SH-SY5Y (cell line): Measurements from ENCODE around the gene KIAA1958.

ENCODE experiments used
- GATA2 ChIP-seq: IDR thresholded peaks from 2 replicates; pipeline ENCODE4 v1.6.1; 2011; ENCODE audit warnings: mild to moderate bottlenecking, low read depth, low read length
- GATA3 ChIP-seq: IDR thresholded peaks from 2 replicates; pipeline ENCODE4 v1.6.1; 2011; ENCODE audit warnings: low read depth, mild to moderate bottlenecking, low read length, moderate library complexity

DNA sequence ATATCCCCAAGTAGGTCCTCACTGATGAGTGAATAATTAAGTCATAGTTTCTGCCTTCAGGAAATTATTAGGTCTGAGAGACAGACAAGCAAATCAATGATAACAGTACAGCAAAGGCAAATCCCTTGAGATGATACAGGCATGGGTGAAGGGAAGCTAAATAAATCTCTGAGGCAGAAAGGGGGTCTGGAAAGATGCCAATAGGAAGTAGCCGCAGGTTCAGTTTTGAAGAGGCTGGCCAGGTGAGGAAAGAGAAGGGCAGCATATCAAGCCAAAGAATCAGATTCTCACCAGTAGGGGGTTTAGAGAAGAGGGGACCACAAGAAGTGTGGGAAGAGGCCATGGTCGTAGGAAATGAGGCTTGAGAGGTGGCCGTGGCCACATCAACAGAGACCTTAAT is 85.8 kb downstream of the KIAA1958 start:
- TF ChIP-seq GATA3 (no peak), GATA2 (no peak)
